H1 (cell line): ENCODE data around the gene PITX1. TPM values are rescaled to one million over a fixed set of nuclear protein-coding genes. Genes with fewer than 3 reads are reported as not detected.

Source experiments
- CTCF ChIA-PET: fragments of 300-600 bp; sonication (Branson Sonifier 250); formaldehyde crosslinking; loops from one replicate; lab custom pipeline; 2021; ENCODE audit not compliant: partially characterized antibody; lab: Charles Lee
- POLR2A ChIA-PET: fragments of 300-600 bp; sonication (Branson Sonifier 250); formaldehyde crosslinking; loops from one replicate; lab custom pipeline; 2021; ENCODE audit warnings: inconsistent platforms; ENCODE audit not compliant: partially characterized antibody; lab: Charles Lee
- DNase-seq, 2 experiments: peaks; one replicate each; pipeline versions ENCODE4 v3.0.0 to v3.0.0-alpha.2; 2010 to 2022; ENCODE audit warnings: low spot score in 2 of 2, low read depth in 1 of 2, mixed read lengths in 1 of 2
- FAIRE-seq: peaks from 2 replicates; lab custom pipeline; 2011; peaks lifted over from hg19 to GRCh38; lab: Jason Lieb, UNC
- H2AFZ ChIP-seq: 2 replicates; pipeline ENCODE4 v1.8.1; 2012; ENCODE audit warnings: low read length, inconsistent platforms
- H2AK5ac ChIP-seq: 2 replicates; pipeline ENCODE4 v1.6.1; 2013; ENCODE audit warnings: low read depth, low read length
- H2BK120ac ChIP-seq: replicated peaks from 2 replicates; pipeline ENCODE3; 2013; ENCODE audit warnings: low read depth, low read length, inconsistent platforms
- H2BK12ac ChIP-seq: 2 replicates; pipeline ENCODE4 v1.6.1; 2013; ENCODE audit warnings: low read depth, low read length
- H2BK15ac ChIP-seq: 2 replicates; pipeline ENCODE4 v1.6.1; 2013; ENCODE audit warnings: low read length
- H2BK20ac ChIP-seq: 2 replicates; pipeline ENCODE4 v1.6.1; 2013; ENCODE audit warnings: low read length
- H2BK5ac ChIP-seq: 2 replicates; pipeline ENCODE4 v1.6.1; 2013; ENCODE audit warnings: low read depth, low read length
- H3K14ac ChIP-seq: 2 replicates; pipeline ENCODE4 v1.6.1; 2013; ENCODE audit warnings: inconsistent platforms; ENCODE audit not compliant: insufficient read length
- H3K18ac ChIP-seq: 2 replicates; pipeline ENCODE4 v1.6.1; 2013; ENCODE audit warnings: low read length; ENCODE audit errors: extremely low read depth
- H3K23ac ChIP-seq: 2 replicates; pipeline ENCODE4 v1.6.1; 2013; ENCODE audit warnings: inconsistent platforms; ENCODE audit not compliant: insufficient read length
- H3K23me2 ChIP-seq: 2 replicates; pipeline ENCODE4 v1.6.1; 2013; ENCODE audit warnings: low read depth, low read length
- H3K27ac ChIP-seq: 2 replicates; pipeline ENCODE4 v1.6.1; 2011; ENCODE audit warnings: low read depth, low read length, inconsistent platforms
- H3K27me3 ChIP-seq, 4 experiments: replicated peaks in 1 of 4; 1 replicate in 1 of 4; 2 replicates in 3 of 4; pipeline versions ENCODE4 v1.6.1 to v1.8.1; 2011 to 2013; ENCODE audit warnings: low read length in 3 of 4, mild to moderate bottlenecking in 3 of 4, inconsistent platforms in 2 of 4, mixed read lengths in 2 of 4, moderate library complexity in 1 of 4; ENCODE audit not compliant: control insufficient read depth in 3 of 4, insufficient read depth in 3 of 4; ENCODE audit errors: extremely low read depth in 1 of 4
- H3K36me3 ChIP-seq, 4 experiments: 2 replicates each; pipeline versions ENCODE4 v1.6.1 to v1.8.1; 2011 to 2013; ENCODE audit warnings: mild to moderate bottlenecking in 4 of 4, low read length in 3 of 4, moderate library complexity in 2 of 4, control low read depth in 1 of 4, inconsistent platforms in 1 of 4; ENCODE audit not compliant: insufficient read depth in 4 of 4, control insufficient read depth in 2 of 4
- H3K4ac ChIP-seq: replicated peaks from 2 replicates; pipeline ENCODE3; 2013; ENCODE audit warnings: low read length, low read depth, mixed read lengths, inconsistent platforms; ENCODE audit not compliant: insufficient read length
- H3K4me1 ChIP-seq, 4 experiments: replicated peaks in 1 of 4; 1 replicate in 1 of 4; 2 replicates in 3 of 4; pipeline versions ENCODE4 v1.6.1 to v1.8.1; 2011 to 2013; ENCODE audit warnings: low read length in 3 of 4, inconsistent platforms in 2 of 4, mixed read lengths in 1 of 4; ENCODE audit not compliant: insufficient read depth in 4 of 4, control insufficient read depth in 3 of 4
- H3K4me2 ChIP-seq, 2 experiments: 2 replicates each; pipeline versions ENCODE4 v1.6.1 to v1.8.1; 2011 to 2013; ENCODE audit warnings: low read depth in 2 of 2, low read length in 2 of 2, control low read depth in 1 of 2, inconsistent platforms in 1 of 2, mild to moderate bottlenecking in 1 of 2; ENCODE audit not compliant: insufficient read depth in 1 of 2
- H3K4me3 ChIP-seq, 4 experiments: fragments of 200-600, 300-600 bp in 1 of 4; sonication (generic), shearing (Covaris generic), sonication (Bioruptor Twin) in 1 of 4; 2 replicates each; pipeline versions ENCODE4 v1.5.1 to v1.8.1; 2011 to 2016; ENCODE audit warnings: low read length in 4 of 4, low read depth in 3 of 4, control low read depth in 2 of 4, inconsistent platforms in 2 of 4, mild to moderate bottlenecking in 2 of 4, mixed read lengths in 1 of 4, moderate library complexity in 1 of 4; ENCODE audit not compliant: insufficient read depth in 2 of 4; ENCODE audit errors: extremely low read depth in 1 of 4
- H3K56ac ChIP-seq: replicated peaks from 2 replicates; pipeline ENCODE3; 2013; ENCODE audit warnings: low read depth, mild to moderate bottlenecking, mixed read lengths, low read length, inconsistent platforms; ENCODE audit not compliant: insufficient read length
- H3K79me1 ChIP-seq: 2 replicates; pipeline ENCODE4 v1.6.1; 2013; ENCODE audit warnings: low read depth, low read length, control low read depth
- H3K79me2 ChIP-seq, 2 experiments: 2 replicates each; pipeline versions ENCODE4 v1.6.1 to v1.8.1; 2012 to 2013; ENCODE audit warnings: low read length in 2 of 2, mild to moderate bottlenecking in 2 of 2, inconsistent platforms in 1 of 2; ENCODE audit not compliant: insufficient read depth in 2 of 2, control insufficient read depth in 1 of 2
- H3K9ac ChIP-seq, 4 experiments: replicated peaks in 1 of 4; 1 replicate in 1 of 4; 2 replicates in 3 of 4; pipeline versions ENCODE4 v1.6.1 to v1.8.1; 2011 to 2013; ENCODE audit warnings: low read depth in 3 of 4, low read length in 3 of 4, control low read depth in 2 of 4, mild to moderate bottlenecking in 2 of 4, moderate library complexity in 2 of 4, inconsistent platforms in 1 of 4; ENCODE audit errors: extremely low read depth in 1 of 4
- H3K9me3 ChIP-seq, 2 experiments: 2 replicates each; pipeline versions ENCODE4 v1.6.1 to v1.8.1; 2012 to 2013; ENCODE audit warnings: mild to moderate bottlenecking in 2 of 2, moderate library complexity in 2 of 2, control low read depth in 1 of 2, inconsistent platforms in 1 of 2, low read depth in 1 of 2, low read length in 1 of 2, mixed read lengths in 1 of 2; ENCODE audit not compliant: insufficient read depth in 2 of 2
- H4K20me1 ChIP-seq, 2 experiments: replicated peaks in 1 of 2; 2 replicates each; pipeline versions ENCODE3 to v1.8.1; 2011 to 2013; ENCODE audit warnings: inconsistent platforms in 2 of 2, low read length in 2 of 2, mild to moderate bottlenecking in 1 of 2; ENCODE audit not compliant: insufficient read depth in 2 of 2, control insufficient read depth in 1 of 2
- H4K5ac ChIP-seq: 2 replicates; pipeline ENCODE4 v1.6.1; 2013; ENCODE audit warnings: low read length, low read depth, mixed read lengths, inconsistent platforms; ENCODE audit not compliant: insufficient read length
- H4K8ac ChIP-seq: 2 replicates; pipeline ENCODE4 v1.8.0; 2013; ENCODE audit warnings: mild to moderate bottlenecking, moderate library complexity, low read length, inconsistent platforms; ENCODE audit not compliant: insufficient read depth; ENCODE audit errors: extremely low read depth
- H4K91ac ChIP-seq: replicated peaks from 2 replicates; pipeline ENCODE3; 2013; ENCODE audit warnings: low read length, mixed read lengths, inconsistent platforms; ENCODE audit not compliant: insufficient read length
- ATF3 ChIP-seq: IDR thresholded peaks from 2 replicates; pipeline ENCODE4 v1.6.1; 2011; ENCODE audit warnings: low read depth, mild to moderate bottlenecking, low read length; ENCODE audit not compliant: insufficient read depth
- RFX5 ChIP-seq: IDR thresholded peaks from 2 replicates; pipeline ENCODE4 v1.6.1; 2011; ENCODE audit warnings: low read depth, low read length, improper control_type of control experiment, borderline replicate concordance
- RNF2 ChIP-seq: fragments of 200-900, 300-1000 bp; sonication (generic); IDR thresholded peaks from 2 replicates; pipeline ENCODE4 v1.7.1; 2016; ENCODE audit warnings: borderline replicate concordance, low read depth, mild to moderate bottlenecking, antibody characterized with exemption, low read length; ENCODE audit not compliant: poor library complexity, severe bottlenecking; ENCODE audit errors: missing control alignments
- SIX5 ChIP-seq: IDR thresholded peaks from 2 replicates; pipeline ENCODE4 v1.6.1; 2011; ENCODE audit warnings: mild to moderate bottlenecking, low read depth, low read length
- SP4 ChIP-seq: IDR thresholded peaks from 2 replicates; pipeline ENCODE4 v1.6.1; 2012; ENCODE audit warnings: low read length, inconsistent platforms
- TCF12 ChIP-seq: IDR thresholded peaks from 2 replicates; pipeline ENCODE4 v1.6.1; 2011; ENCODE audit warnings: low read depth, mild to moderate bottlenecking, low read length
- USF2 ChIP-seq: IDR thresholded peaks from 2 replicates; pipeline ENCODE4 v1.6.1; 2011; ENCODE audit warnings: low read length, improper control_type of control experiment
- YY1 ChIP-seq: IDR thresholded peaks from 2 replicates; pipeline ENCODE4 v1.6.1; 2011; ENCODE audit warnings: low read depth, mild to moderate bottlenecking, low read length
- WGBS, 2 experiments: shearing (Covaris generic) in 1 of 2; methylation state at CpG; one replicate each; pipeline versions ENCODE4 v1.1.6 to v1.1.7; 2013 to 2015; ENCODE audit warnings: low lambda C conversion rate in 2 of 2, mixed read lengths in 2 of 2, inconsistent platforms in 1 of 2, low coverage in 1 of 2, missing lambda C conversion rate in 1 of 2; ENCODE audit not compliant: insufficient replicate concordance in 2 of 2, insufficient coverage in 1 of 2, insufficient read length in 1 of 2; ENCODE audit errors: extremely low coverage in 1 of 2, missing lambda C conversion rate in 1 of 2; 5-methylcytosine and 5-hydroxymethylcytosine counted together
- polyA plus RNA-seq, 7 experiments: library from polyadenylated mRNA; depleted of rRNA in 3 of 7; stranded (reverse) in 5 of 7; unstranded in 2 of 7; fragments of >200 nt in 5 of 7; fragments of 200-250 nt in 2 of 7; gene quantifications; 1 replicate in 5 of 7; 2 replicates in 1 of 7; 4 replicates in 1 of 7; pipeline versions ENCODE4 v1.2.1 to v1.2.3, GENCODE V29; 2011 to 2013; ENCODE audit warnings: missing spikeins in 2 of 7, mixed read lengths in 2 of 7
- total RNA-seq: library from RNA; stranded (reverse); fragmentation: NEBNext Ultra II Directional; extraction: Animal tissue kit (Norgen Biotek cat#: 25700); gene quantifications from 2 replicates; pipeline ENCODE4 v1.2.1, GENCODE V29; 2021

PITX1 gene
- total and polyA plus RNA-seq, 2 of the 8 experiments (the other 6 are each of a cell fraction or from before 2014, with no cell fraction given) = 0.03 TPM; not detected in 1

- no peak overlapping the region for H3K4ac ChIP-seq
- no peaks in the 10 kb centered on the region for H3K79me2 ChIP-seq
- no peak overlapping the region for H2AFZ ChIP-seq
- no peak overlapping the region for H2BK120ac ChIP-seq
- H3K23ac ChIP-seq = no peak overlapping the region
- no peak overlapping the region for H3K56ac ChIP-seq
- H3K9me3 ChIP-seq = peaks cover 0 to 4% of the 10 kb centered on the region in 2 experiments; a peak in 1 of 4 replicates
- FAIRE-seq (no peak), DNase-seq (no peak)
- H4K91ac ChIP-seq = no peak overlapping the region
- H3K14ac ChIP-seq = no peak overlapping the region
- H3K9ac ChIP-seq = no peak overlapping the region
- H3K18ac ChIP-seq = no peak overlapping the region
- TF ChIP-seq ATF3 (no peak), TCF12 (no peak), SP4 (no peak), RNF2 (no peak), USF2 (no peak), RFX5 (no peak), SIX5 (no peak), YY1 (no peak)
- no peaks in the 10 kb centered on the region for H4K20me1 ChIP-seq
- ChIA-PET CTCF (interaction anchor here (1.3 kb wide), 1 partner anchor 18 kb away, joined by 4 read pairs; no protein-coding TSS in a partner anchor), POLR2A (no interaction called here)
- H3K36me3 ChIP-seq = no peaks in the 10 kb centered on the region
- H3K4me1 ChIP-seq = no peaks in the 10 kb centered on the region
- H2BK20ac ChIP-seq = no peak overlapping the region
- H2BK12ac ChIP-seq = no peak overlapping the region
- no peaks in the 10 kb centered on the region; the same call in 1 of the 2 replicates for H3K23me2 ChIP-seq
- H3K4me2 ChIP-seq = no peak overlapping the region
- no peak overlapping the region for H2AK5ac ChIP-seq
- no peak overlapping the region for H4K5ac ChIP-seq
- peaks cover 0 to 21% (median 7%) of the 10 kb centered on the region in 4 experiments; a peak in 5 of 7 replicates for H3K27me3 ChIP-seq
- H3K4me3 ChIP-seq = no peak overlapping the region
- no peak overlapping the region for H2BK5ac ChIP-seq
- H3K79me1 ChIP-seq = no peaks in the 10 kb centered on the region
- 84% methylated on average over 3 of the region's 3 CpGs; no CpG with 5 or more reads in 1 of the 2 experiments for WGBS, 2 experiments
- H4K8ac ChIP-seq = no peak overlapping the region
- no peak overlapping the region for H2BK15ac ChIP-seq
- H3K27ac ChIP-seq = no peak overlapping the region
Observed at GRCh38 chr5:135079099-135079681, 45.2 kb upstream of the PITX1 start.
